HG03139 (cell line): ENCODE results near the gene SMPD1.

Source experiments
- ATAC-seq: cut with Tn5 transposase; IDR thresholded peaks from one replicate; pipeline ENCODE4 v1.9.1; 2021; ENCODE audit not compliant: unreplicated experiment

Gene SMPD1

DNA sequence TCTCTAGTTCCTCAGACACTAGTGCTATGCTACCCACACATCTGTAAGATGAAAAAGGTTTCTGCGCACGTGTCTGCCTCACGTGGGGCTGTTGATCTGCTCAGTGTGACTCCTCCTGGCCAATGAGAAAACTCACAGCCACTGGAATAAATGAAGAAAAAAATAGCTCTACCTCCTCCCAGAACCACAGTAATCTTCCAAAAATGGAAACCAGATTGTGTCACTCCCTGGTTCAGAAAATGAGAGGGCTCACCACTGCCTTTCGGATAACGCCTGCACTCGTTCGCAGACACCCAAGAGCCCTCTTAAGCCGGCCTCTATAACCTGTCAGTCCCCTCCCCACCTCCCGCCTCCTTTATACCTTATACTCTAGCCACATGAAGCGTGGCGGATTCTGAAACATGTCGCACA, 23.5 kb downstream of the SMPD1 start:
- no peak for ATAC-seq

DNA sequence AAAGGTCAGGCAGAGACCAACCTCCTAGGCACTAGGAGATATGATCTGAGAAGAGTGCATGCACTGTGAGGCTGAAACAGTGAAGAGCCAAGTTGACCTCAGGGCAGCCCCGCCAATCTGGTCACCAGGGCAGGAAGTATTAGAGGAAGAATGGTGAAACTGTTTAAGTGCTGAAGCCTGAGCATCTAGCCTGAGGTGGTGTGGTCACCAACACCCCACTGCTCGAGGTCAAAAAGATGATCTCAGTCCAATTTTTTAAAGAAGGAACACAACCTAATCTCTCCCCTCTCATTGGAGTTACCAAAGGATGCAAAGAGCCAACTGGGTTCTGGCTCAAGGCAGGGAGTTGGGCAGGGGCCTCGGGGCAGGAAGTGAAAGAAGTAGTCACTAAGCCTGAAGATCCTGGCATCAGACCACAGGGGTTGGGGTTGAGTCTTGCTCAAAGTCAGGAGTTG, 24.6 kb downstream of the SMPD1 start:
- no peak for ATAC-seq

DNA sequence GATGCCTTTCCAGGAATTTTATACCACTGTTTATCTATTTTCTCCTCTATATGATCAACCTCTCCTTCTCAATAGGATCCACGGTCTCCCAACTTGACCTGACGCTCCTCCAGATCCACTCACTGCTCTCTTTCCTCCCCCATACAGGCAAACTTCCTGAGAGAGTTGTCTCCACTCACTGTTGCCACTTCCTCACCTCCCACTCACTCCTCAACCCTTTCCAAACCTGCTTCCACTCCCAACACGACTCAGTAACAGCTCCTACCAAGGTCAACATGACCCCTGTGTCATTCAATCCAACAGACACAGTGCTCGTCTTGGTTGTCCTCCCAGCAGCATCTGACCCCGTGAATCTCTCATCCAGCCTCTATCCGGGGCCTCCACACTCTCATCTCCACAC, 25.5 kb downstream of the SMPD1 start:
- no peak for ATAC-seq

DNA sequence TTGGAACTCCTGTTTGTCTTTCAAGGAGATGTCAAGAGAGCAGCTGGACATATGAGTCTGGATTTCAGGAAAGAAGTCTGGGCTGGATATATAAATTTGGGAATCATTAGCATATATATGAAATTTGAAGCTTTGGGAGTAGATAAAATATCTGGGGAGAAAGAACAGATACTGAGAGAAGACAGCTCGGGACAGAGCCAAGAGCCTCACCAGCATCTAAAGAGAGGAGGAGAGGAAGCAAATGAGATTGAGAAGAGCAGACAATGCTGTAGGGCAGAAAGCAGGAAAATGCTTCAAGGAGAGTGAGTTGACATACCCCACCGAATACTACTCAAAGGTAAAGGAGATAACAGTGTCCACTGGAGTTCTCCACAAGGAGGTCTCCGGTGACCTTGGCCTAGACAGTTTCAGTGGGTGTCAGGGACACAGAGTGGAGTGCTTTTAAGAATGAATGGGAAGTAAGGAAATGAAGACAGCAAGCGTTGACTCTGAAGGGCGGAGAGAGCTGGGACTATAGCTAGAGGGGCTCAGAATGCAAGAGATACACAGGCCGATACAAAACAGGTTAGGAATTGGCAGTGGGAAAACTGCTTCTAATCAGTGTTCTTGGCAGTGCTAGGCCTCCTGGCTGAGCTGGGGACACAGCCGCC, 27.8 kb downstream of the SMPD1 start:
- ATAC-seq: no peak

DNA sequence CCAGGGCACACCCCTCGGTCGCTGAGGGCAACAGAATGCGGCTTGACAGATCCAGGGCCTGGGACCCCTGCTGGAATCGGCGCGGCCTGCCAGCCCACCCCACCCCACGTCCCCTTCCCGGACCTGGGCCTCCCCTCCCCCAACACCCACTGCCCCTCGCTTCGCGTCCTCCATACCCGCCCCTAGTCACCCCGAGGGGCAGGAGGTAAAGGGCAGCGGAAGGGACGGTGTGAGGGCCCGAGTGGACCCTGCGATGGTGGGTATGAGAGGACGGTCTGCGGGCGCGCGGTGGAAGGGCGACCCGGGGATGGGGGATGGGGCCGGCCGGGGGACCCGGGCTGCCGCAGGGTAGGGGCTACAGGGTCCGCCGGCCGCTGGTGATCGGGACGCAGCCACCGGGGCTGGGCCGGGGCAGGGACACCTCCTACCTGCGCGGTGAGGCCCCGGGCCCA, 28.3 kb downstream of the SMPD1 start:
- no peak for ATAC-seq

DNA sequence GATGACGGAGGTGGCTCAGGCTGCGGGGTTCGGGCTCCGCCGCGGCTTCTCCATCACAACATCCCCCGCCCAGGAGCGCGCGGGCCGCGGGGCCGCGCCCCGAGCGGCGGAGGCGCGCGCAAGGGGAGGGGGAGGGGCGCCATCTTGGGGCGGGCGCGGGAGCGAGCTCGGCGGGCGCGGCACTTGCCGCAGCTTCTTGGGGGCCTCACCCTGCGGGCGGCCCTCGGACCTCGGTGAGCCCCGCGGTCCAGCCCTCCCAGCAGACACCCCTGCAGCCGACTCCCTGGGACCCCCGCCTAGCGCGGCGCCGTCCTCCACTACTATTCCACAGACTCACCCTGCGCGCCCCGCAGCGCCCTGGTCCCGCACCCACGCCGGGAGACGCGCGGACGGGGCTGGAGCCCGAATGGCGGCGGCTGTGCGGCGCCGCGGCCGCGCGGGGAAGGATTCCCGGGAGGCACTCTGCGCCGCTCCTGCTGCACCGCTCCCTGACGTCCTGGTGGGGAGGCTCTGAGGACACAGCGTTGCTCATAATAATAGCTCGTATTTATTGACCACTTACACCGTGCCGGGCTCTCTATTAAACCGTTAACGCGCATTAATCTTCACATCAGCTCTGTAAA, 28.8 kb downstream of the SMPD1 start, which contains the start of gene APBB1:
APBB1 (minus strand) TSS at position 86 of the 623 bp plus-strand sequence. CDS start 7,747 bp downstream, outside the sequence.
- ATAC-seq: no peak

DNA sequence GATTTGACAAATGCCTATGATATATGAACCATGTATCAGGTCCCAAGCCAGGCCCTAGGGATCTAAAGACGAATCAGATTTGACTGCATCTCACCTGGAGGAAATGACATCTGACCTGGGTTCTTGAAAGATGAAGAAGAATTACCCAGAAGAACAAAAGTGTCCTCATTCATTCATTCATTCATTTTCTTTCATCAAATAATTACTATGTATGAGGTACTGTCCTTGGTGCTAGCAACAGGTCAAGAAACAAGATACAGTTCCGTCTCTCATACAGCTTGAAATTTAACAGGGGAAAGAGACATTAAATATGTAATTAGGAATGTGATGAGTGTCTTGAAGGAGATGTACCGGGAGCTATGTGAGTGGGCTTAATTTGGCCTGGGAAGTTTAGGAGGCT, 30.4 kb downstream of the SMPD1 start:
- no peak for ATAC-seq

DNA sequence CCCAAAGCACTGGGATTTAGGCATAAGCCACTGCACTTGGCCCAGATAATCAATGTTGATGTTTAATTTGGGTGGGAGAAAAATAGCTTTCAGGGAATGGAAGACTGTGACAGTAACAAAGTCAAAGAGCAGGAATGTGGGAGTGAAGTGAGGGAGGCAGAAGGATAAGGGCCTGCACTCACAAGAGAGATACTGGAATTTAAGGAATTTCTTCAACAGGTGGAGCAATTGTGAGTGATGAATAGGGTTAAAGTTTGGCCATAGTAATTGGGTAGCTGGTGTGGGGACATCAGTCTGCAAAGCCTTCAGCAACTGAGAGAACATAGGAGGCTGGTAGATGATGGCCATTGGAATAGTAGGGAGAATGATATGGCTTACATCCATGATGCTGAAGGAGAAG, 37.2 kb downstream of the SMPD1 start:
- no peak for ATAC-seq

DNA sequence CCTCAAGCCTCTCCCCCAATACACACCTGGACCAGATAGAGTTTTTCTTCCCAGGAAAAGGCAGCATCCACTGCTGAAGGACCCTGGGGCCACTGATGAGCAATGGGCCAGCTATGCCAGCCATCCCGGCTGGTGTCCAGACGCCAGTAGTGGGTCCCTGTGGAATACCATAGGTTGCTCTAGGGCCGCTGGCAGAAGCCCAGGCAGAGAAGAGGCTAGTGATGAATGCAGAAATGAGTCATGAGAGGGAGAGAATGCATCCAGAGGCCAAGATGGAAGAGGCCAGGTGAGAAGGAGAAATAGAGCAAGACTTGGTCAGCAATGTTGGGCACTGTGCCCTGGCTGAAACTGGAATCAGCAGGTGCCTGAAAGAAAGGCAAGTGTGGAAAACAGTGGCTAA, 41.6 kb downstream of the SMPD1 start:
- ATAC-seq: no peak

DNA sequence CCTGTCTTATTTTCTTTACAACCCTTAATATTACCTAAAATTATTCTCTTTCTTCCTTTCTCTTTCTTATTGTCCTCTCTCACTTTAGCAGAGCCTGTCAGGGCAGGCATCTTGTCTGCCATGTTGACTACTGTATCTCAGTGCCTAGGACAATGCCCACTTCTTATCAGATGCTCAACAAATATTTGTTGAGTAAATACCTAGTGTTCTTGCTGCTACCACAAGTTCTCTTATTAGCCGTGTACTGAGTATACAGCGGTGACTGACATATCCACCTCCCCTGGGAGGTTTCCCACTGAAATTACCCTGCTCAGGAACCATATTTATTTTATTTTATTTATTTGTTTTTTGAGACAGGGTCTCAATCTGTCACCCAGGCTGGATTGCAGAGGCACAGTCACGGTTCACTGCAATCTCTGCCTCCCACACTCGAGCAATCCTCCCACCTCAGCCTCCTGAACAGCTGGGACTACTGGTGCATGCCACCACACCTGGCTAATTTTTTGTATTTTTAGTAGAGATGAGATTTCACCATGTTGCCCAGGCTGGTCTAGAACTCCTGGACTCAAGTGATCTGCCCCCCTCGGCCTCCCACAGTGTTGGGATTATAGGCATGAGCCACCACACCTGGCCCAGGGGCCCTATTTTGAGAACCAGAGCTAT, 43.9 kb downstream of the SMPD1 start:
- no peak for ATAC-seq

DNA sequence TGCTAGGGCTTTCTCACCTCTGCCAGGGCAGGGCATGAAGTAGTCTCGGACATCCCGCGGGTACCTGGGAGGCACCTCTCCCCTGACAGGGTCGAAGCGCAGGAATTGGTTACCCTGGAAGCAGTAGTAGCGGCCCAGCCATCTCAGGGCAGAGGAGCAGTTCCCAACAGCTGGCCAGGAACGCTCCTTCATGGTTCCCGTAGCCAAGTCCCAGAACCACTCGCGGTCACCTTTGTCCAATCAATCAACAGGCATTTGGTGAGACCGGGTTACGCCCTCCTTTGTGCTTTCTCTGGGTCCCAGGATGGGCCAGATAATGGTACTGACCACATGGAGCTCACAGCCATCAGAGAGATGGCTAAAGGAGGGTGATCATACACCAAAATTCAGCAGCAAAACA, 47.1 kb downstream of the SMPD1 start:
- ATAC-seq: no peak

DNA sequence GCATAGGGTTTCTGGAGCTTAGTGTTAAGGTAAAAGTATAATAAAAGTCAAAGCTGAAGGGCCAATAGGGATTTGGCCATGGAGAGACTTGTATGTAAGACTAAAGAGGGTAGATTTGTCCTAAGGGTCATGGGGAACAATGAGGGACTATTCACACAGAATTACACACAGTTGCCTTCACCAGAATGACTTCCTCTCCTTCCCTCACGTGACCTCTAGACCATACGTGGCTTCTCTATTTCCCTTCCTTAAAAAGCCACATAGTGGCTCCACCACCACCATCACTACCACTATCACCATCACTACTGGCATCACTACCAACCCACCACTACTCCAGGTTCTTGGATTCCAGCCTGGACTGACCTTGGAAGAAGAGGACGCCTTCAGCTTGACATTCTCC, 47.7 kb downstream of the SMPD1 start:
- ATAC-seq: no peak

DNA sequence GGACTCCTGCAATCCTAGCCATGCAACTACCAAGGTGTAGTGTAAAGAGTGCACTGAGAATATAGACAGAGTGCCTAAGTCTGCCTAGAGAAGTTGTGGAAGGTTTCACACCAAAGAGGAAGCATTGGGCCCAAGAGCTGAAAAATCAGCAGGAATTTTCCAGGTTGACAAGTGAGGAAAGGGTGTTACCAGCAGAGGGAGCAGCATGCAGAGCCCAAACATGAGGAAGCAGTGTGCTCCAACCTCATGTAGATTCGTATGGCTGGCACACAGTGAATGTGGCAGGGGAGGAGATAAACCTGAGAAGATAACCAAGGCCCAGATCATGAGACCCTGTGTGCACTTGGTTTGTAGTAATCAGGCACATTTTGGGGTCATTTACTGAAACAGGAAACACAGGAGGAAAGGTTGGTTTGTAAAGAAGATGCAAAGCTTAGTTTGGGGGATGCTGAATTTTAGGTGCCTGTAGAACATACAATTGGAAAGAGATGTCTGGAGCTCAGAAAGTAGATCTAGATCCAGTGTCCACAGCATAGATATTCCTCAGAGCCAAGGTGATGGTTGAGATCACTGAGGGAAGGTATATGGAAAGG, 48.8 kb downstream of the SMPD1 start:
- ATAC-seq: no peak

DNA sequence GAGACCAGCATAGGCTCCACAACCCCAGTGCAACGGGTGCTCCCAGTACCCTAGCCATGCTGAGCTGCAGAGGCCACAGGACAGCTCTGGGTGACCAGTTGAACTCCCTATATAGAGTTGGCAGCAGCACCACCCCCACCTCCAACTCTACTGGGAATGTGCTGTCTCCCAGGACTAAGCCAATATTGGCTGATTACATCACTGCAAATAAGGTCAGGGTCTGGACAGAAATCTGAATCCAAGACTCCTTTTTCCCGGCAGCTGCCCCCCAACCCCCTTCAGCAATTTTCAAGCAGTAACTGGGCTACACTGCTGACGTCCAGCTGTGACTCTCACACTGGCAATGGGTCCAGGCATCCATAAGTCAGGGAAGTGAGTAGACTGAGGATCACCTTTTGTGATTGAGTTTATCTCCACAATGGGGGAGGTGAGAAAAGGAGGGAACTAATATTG, 50.7 kb downstream of the SMPD1 start, which contains the start of gene HPX:
HPX (minus strand) TSS at position 82 of the 453 bp plus-strand sequence; CDS start at position 58, 24 bp downstream.
- no peak for ATAC-seq

DNA sequence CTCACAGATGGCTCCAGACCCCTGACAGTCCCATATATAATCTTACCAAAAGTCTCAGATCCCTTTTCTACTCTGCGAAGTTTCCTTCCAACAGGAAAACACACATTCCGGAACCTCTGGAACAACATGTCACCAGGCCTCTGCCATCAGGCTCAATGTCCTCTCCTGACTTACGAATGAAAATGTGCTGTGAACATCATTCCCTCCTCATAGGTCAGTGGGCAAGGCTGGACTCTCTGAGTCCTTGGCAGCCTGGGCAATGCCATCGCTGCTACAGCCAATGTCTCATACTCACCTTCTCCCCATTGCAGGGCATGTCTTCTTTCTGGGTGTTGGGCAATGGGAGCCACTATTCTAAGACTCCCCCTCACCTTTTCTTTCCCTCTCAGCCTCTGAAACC, 52.2 kb downstream of the SMPD1 start:
- ATAC-seq: no peak

DNA sequence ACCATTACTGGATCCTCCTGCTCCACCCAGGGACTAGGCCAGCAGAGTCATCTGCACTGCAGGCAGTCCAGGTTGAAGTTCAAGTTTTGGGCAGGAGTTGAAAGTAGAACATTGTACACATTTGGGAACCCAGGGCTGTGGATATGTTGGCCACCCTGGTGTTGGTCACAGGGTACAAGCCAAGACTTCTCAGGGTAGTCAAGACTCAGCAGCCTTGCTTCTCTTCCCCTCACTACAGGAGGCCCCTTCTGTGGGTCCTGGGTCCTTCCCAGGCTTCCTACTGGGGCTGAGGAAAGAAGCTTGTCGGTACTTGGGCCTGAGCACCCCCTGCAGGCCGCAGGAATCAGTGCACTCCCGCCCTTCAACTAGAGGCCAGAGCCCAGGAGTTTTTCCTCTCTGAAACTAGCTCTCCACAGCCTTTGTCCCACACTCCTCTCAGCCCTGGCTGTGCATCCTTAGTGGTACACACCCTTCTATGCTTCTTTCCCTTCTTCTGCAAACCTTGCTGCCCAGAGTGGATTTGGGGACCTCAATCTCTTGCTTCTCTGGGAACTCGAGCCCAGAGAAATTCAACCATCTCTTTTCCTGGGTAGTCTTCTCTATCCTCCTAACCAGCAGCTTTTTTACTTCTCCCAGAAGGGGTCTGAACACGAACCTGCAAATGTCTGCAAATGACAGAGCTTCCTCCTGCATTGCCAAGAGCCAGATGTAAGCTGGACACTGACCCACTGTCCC, 53.2 kb downstream of the SMPD1 start:
- peak; percentile 73 for ATAC-seq
